HepG2 (cell line): ENCODE measurements around the gene CHD2. TPM values are rescaled to one million over a fixed set of nuclear protein-coding genes. Genes with fewer than 3 reads are reported as not detected.

Experiments used
- ATAC-seq: fragments of 200-7000 bp; cut with Tn5 transposase; 3 replicates; pipeline ENCODE4 v1.9.1; 2020; ENCODE audit warnings: mild to moderate bottlenecking, moderate library complexity
- BruUV-seq: library from RNA; stranded (reverse); fragments of 400-500 nt; replicated peaks from 2 replicates; lab custom pipeline; 2021; lab: Mats Ljungman, UMichigan
- CTCF ChIA-PET: fragments of 300-600 bp; formaldehyde crosslinking; extraction: SDS; loops from one replicate; lab custom pipeline; 2021; ENCODE audit warnings: low total read pairs, inconsistent platforms, low intra/inter-chr PET ratio; lab: Yijun Ruan, JAX
- POLR2A ChIA-PET: fragments of 350-600 bp; sonication (Branson Sonifier 250); formaldehyde crosslinking; loops from one replicate; lab custom pipeline; 2020; ENCODE audit warnings: antibody characterized with exemption, inconsistent platforms; lab: Yijun Ruan, JAX
- DNase-seq: peaks from one replicate; pipeline ENCODE4 v3.0.0-alpha.2; 2015; ENCODE audit warnings: low spot score
- FAIRE-seq: peaks from 3 replicates; lab custom pipeline; 2011; peaks lifted over from hg19 to GRCh38; lab: Jason Lieb, UNC
- H2AFZ ChIP-seq: one replicate; pipeline ENCODE4 v1.6.1; 2011; ENCODE audit warnings: low read length, inconsistent platforms
- H3K27ac ChIP-seq: fragments of 300-600 bp; 3 replicates; pipeline ENCODE4 v1.8.0; 2011; ENCODE audit warnings: mixed run types, mild to moderate bottlenecking, mixed read lengths, low read length, inconsistent platforms; ENCODE audit not compliant: insufficient read depth; ENCODE audit errors: extremely low read length
- H3K27me3 ChIP-seq, 2 experiments: fragments of 200-600 bp in 1 of 2; 2 replicates in 1 of 2; 3 replicates in 1 of 2; pipeline versions ENCODE4 v1.6.0 to v1.8.0; 2011; ENCODE audit warnings: low read length in 2 of 2, mild to moderate bottlenecking in 2 of 2, moderate library complexity in 2 of 2, inconsistent platforms in 1 of 2; ENCODE audit not compliant: insufficient read depth in 2 of 2, control insufficient read depth in 1 of 2
- H3K36me3 ChIP-seq, 2 experiments: fragments of 200-600 bp in 1 of 2; replicated peaks in 1 of 2; 2 replicates in 1 of 2; 3 replicates in 1 of 2; pipeline versions ENCODE4 v1.5.1 to v1.8.0; 2011; ENCODE audit warnings: low read length in 2 of 2, inconsistent platforms in 1 of 2; ENCODE audit not compliant: insufficient read depth in 2 of 2, control insufficient read depth in 1 of 2
- H3K4me1 ChIP-seq: 2 replicates; pipeline ENCODE4 v1.5.1; 2012; ENCODE audit warnings: low read length, inconsistent platforms; ENCODE audit not compliant: insufficient read depth
- H3K4me2 ChIP-seq: 2 replicates; pipeline ENCODE4 v1.6.0; 2011; ENCODE audit warnings: low read depth, low read length, inconsistent platforms
- H3K4me3 ChIP-seq, 3 experiments: fragments of 200-600 bp in 1 of 3; sonication (generic), shearing (Covaris generic) in 1 of 3; replicated peaks in 1 of 3; 2 replicates each; pipeline ENCODE4 v1.5.1; 2011 to 2016; ENCODE audit warnings: low read length in 3 of 3, inconsistent platforms in 2 of 3, low read depth in 2 of 3, mild to moderate bottlenecking in 2 of 3, control low read depth in 1 of 3, mixed read lengths in 1 of 3; ENCODE audit not compliant: insufficient read depth in 1 of 3
- H3K79me2 ChIP-seq: one replicate; pipeline ENCODE4 v1.6.1; 2011; ENCODE audit warnings: low read length, inconsistent platforms; ENCODE audit not compliant: insufficient read depth
- H3K9ac ChIP-seq: 2 replicates; pipeline ENCODE4 v1.6.0; 2011; ENCODE audit warnings: mild to moderate bottlenecking, low read depth, low read length, inconsistent platforms; ENCODE audit not compliant: insufficient read depth
- H3K9me3 ChIP-seq: 2 replicates; pipeline ENCODE4 v1.5.1; 2012; ENCODE audit warnings: mild to moderate bottlenecking, low read length
- H4K20me1 ChIP-seq: 2 replicates; pipeline ENCODE4 v1.6.0; 2011; ENCODE audit warnings: inconsistent platforms, mild to moderate bottlenecking, low read length, moderate library complexity; ENCODE audit not compliant: insufficient read depth
- CREBL2 ChIP-seq: sonication (generic); formaldehyde crosslinking; IDR thresholded peaks from 2 replicates; pipeline ENCODE4 v1.8.1; 2023; ENCODE audit warnings: missing genetic modification reagents, mild to moderate bottlenecking, borderline replicate concordance
- HOXA3 ChIP-seq: sonication (generic); formaldehyde crosslinking; IDR thresholded peaks from 2 replicates; pipeline ENCODE4 v1.5.0; 2020; ENCODE audit warnings: missing genetic modification reagents
- NFE2L1 ChIP-seq: sonication (generic); formaldehyde crosslinking; IDR thresholded peaks from 2 replicates; pipeline ENCODE4 v1.4.0; 2020; ENCODE audit warnings: missing genetic modification reagents, mild to moderate bottlenecking, borderline replicate concordance
- NR2F6 ChIP-seq, 2 experiments: IDR thresholded peaks; 2 replicates each; pipeline ENCODE4 v1.6.1; 2016; ENCODE audit warnings: antibody characterized with exemption in 1 of 2, mild to moderate bottlenecking in 1 of 2
- TFDP1 ChIP-seq: IDR thresholded peaks from 2 replicates; pipeline ENCODE4 v1.6.1; 2016; ENCODE audit warnings: missing compliant biosample characterization, missing genetic modification reagents, borderline replicate concordance
- ZHX1 ChIP-seq: sonication (generic); formaldehyde crosslinking; IDR thresholded peaks from 2 replicates; pipeline ENCODE4 v1.8.1; 2022; ENCODE audit warnings: low read depth, mild to moderate bottlenecking, missing genetic modification reagents
- WGBS: methylation state at CpG from one replicate; pipeline ENCODE4 v1.1.6; 2017; ENCODE audit warnings: low lambda C conversion rate; 5-methylcytosine and 5-hydroxymethylcytosine counted together
- in situ Hi-C: cut with HindIII; loops from 2 replicates; pipeline ENCODE4 v1.10.0; 2017; ENCODE audit warnings: low pct_unique_long_range_greater_than_20kb; ENCODE audit not compliant: extremely low pct_ligation_motif_present
- intact Hi-C: fragments of 100-400 bp; cut with micrococcal nuclease; formaldehyde crosslinking; loops from one replicate; pipeline ENCODE4 v1.10.0; 2022; ENCODE audit not compliant: unreplicated experiment
- polyA plus RNA-seq, 8 experiments: library from polyadenylated mRNA; depleted of rRNA in 3 of 8; stranded (reverse) in 7 of 8; unstranded in 1 of 8; fragments of >200 nt; fragmentation: Illumina TruSeq in 4 of 8; extraction: Trizol in 4 of 8; gene quantifications; 2 replicates each; pipeline versions ENCODE4 v1.2.1 to v1.2.3, GENCODE V29; 2011 to 2016; ENCODE audit warnings: low read depth in 4 of 8, missing spikeins in 1 of 8, mixed read lengths in 1 of 8; ENCODE audit not compliant: insufficient read depth in 1 of 8
- total RNA-seq, 5 experiments: library from RNA; depleted of rRNA; stranded (reverse); fragments of >200 nt; fragmentation: Illumina TruSeq; extraction: Trizol; gene quantifications; 2 replicates each; pipeline ENCODE4 v1.2.3, GENCODE V29; 2016; ENCODE audit warnings: low read depth in 1 of 5
- TF ChIP-seq, protein P1 (sequence below): sonication (generic); formaldehyde crosslinking; conservative IDR thresholded peaks from 2 replicates; pipeline ENCODE4 v1.8.0; 2022; ENCODE audit warnings: mild to moderate bottlenecking, moderate library complexity, missing genetic modification reagents
- TF ChIP-seq, protein P2 (sequence below): sonication (generic); formaldehyde crosslinking; IDR thresholded peaks from 2 replicates; pipeline ENCODE4 v1.4.0; 2020; ENCODE audit warnings: mild to moderate bottlenecking, missing genetic modification reagents

Gene CHD2
- total and polyA plus RNA-seq, 2 of the 13 experiments (the other 11 are each of a cell fraction or from before 2014, with no cell fraction given), result 54.0 to 54.1 TPM

DNA sequence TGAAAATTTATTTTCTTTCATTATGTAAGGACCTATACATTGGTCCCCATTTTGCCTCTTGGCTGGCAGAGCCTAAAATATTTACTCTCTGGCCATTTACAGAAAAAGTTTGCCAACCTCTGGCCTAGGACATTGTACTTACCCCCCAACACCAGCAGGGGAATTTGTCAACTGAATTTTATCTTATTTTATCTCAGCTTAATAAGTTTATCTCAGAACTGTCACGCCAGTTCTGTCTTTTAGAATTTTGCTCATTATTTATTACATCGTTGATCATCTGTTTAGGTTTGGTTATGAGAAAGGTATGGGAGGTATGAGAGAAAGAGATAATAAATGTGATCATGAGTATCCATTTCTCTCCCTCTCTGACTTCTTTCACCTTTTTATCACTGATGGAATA, 38.3 kb downstream of the CHD2 start:
- in situ Hi-C loops, result no loop called here
- 98% methylated on average over 2 of the region's 2 CpGs for WGBS
- no peak for ATAC-seq

More for the DNA sequence above, 38.3 kb downstream of the CHD2 start:
- H3K4me3 ChIP-seq, result no peak overlapping the region
- ChIA-PET CTCF (no interaction called here), POLR2A (no interaction called here)
- no peaks in the 10 kb centered on the region for H4K20me1 ChIP-seq
- intact Hi-C loops, result no loop called here
- FAIRE-seq (no peak), DNase-seq (no peak)
- no peak for TF ChIP-seq ZHX1
- no peak for TF ChIP-seq HOXA3 (CRISPR knock-in tag)
- no peak for TF ChIP-seq CREBL2 (CRISPR knock-in tag)
- TF ChIP-seq, protein P1, sequence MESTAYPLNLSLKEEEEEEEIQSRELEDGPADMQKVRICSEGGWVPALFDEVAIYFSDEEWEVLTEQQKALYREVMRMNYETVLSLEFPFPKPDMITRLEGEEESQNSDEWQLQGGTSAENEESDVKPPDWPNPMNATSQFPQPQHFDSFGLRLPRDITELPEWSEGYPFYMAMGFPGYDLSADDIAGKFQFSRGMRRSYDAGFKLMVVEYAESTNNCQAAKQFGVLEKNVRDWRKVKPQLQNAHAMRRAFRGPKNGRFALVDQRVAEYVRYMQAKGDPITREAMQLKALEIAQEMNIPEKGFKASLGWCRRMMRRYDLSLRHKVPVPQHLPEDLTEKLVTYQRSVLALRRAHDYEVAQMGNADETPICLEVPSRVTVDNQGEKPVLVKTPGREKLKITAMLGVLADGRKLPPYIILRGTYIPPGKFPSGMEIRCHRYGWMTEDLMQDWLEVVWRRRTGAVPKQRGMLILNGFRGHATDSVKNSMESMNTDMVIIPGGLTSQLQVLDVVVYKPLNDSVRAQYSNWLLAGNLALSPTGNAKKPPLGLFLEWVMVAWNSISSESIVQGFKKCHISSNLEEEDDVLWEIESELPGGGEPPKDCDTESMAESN (CRISPR knock-in tag), result no peak
- no peak for TF ChIP-seq TFDP1
- TF ChIP-seq NR2F6 (IDR thresholded peaks at IDR 0.05), result no peak
- TF ChIP-seq NR2F6 (CRISPR knock-in tag; IDR thresholded peaks at IDR 0.05), result no peak
- TF ChIP-seq NFE2L1 (CRISPR knock-in tag), result no peak
- TF ChIP-seq, protein P2, sequence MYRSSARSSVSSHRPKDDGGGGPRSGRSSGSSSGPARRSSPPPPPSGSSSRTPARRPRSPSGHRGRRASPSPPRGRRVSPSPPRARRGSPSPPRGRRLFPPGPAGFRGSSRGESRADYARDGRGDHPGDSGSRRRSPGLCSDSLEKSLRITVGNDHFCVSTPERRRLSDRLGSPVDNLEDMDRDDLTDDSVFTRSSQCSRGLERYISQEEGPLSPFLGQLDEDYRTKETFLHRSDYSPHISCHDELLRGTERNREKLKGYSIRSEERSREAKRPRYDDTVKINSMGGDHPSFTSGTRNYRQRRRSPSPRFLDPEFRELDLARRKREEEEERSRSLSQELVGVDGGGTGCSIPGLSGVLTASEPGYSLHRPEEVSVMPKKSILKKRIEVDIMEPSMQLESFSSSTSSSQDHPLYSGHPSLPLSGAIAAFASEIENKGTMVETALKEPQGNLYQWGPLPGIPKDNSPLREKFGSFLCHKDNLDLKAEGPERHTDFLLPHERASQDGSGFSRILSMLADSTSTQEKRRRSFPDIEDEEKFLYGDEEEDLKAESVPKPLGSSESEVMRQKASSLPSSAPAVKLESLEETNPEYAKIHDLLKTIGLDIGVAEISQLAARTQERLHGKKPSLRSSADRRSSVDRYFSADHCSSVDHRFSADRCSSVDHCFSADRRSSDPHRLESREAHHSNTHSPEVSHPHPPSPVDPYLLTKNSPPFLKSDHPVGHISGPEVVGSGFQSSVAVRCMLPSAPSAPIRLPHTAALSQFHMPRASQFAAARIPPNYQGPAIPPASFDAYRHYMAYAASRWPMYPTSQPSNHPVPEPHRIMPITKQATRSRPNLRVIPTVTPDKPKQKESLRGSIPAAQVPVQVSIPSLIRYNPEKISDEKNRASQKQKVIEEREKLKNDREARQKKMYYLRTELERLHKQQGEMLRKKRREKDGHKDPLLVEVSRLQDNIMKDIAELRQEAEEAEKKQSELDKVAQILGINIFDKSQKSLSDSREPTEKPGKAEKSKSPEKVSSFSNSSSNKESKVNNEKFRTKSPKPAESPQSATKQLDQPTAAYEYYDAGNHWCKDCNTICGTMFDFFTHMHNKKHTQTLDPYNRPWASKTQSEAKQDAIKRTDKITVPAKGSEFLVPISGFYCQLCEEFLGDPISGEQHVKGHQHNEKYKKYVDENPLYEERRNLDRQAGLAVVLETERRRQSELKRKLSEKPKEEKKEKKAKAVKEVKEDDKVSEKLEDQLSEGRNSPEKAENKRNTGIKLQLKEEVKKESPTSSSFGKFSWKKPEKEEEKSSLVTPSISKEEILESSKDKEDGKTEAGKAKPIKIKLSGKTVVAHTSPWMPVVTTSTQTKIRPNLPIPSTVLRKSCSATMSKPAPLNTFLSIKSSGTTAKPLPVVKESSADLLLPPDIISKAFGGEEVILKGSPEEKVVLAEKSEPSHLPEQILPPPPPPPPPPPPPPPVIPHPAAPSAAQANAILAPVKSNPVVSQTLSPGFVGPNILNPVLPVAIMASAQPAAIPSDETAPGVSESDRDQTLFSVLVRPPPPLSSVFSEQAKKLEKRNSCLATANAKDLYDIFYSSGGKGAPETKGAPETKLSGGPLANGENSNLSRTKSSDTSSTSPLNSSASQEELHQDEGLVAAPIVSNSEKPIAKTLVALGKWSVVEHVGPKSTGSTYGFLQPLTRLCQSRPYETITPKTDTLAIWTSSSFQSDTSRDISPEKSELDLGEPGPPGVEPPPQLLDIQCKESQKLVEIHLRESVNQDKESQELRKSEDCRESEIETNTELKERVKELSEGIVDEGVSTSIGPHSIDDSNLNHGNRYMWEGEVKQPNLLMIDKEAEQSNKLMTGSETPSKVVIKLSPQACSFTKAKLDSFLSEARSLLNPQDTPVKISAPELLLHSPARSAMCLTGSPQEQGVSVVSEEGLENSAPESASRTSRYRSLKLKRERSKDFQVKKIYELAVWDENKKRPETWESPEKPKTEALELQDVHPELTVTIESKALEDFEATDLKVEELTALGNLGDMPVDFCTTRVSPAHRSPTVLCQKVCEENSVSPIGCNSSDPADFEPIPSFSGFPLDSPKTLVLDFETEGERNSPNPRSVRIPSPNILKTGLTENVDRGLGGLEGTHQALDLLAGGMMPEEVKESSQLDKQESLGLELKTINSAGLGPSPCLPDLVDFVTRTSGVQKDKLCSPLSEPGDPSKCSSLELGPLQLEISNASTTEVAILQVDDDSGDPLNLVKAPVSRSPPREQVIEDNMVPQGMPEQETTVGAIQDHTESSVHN (CRISPR knock-in tag), result no peak
- H3K27ac ChIP-seq, result no peak overlapping the region
- peaks cover 32% of the 10 kb centered on the region for H3K79me2 ChIP-seq
- H3K4me1 ChIP-seq, result peaks cover 27% of the 10 kb centered on the region
- H3K4me2 ChIP-seq, result no peak overlapping the region
- no peaks in the 10 kb centered on the region for H3K27me3 ChIP-seq
- no TSS peak for BruUV-seq
- H3K9me3 ChIP-seq, result no peaks in the 10 kb centered on the region
- H3K36me3 ChIP-seq, result peaks cover 29 to 92% of the 10 kb centered on the region in 2 experiments
- H3K9ac ChIP-seq, result no peak overlapping the region
- no peak overlapping the region for H2AFZ ChIP-seq
